Esophagus muscularis mucosa (tissue), 4 donors: ENCODE measurements around the gene TBC1D16. TPM values are rescaled to one million over a fixed set of nuclear protein-coding genes. Genes with fewer than 3 reads are reported as not detected.
A peak's percentile ranks its signal among the peaks of the same experiment; 100 is the strongest.

Experiments
- DNase-seq: peaks from one replicate; pipeline ENCODE4 v3.0.0-alpha.2; 2017; ENCODE audit errors: extremely low spot score
- H3K27ac ChIP-seq, 4 donors: fragments of 200-600 bp; sonication (generic); replicated peaks in 1 of 4; 1 replicate in 3 of 4; 2 replicates in 1 of 4; pipeline ENCODE4 v1.5.1; 2016 to 2019; ENCODE audit warnings: mild to moderate bottlenecking in 1 of 4
- H3K27me3 ChIP-seq, 4 donors: fragments of 200-600 bp; sonication (generic); one replicate each; pipeline versions ENCODE4 v1.5.1 to v1.6.0; 2016 to 2019
- H3K36me3 ChIP-seq, 4 donors: fragments of 200-600 bp; sonication (generic); one replicate each; pipeline ENCODE4 v1.5.1; 2016 to 2019
- H3K4me1 ChIP-seq, 4 donors: fragments of 200-600 bp; sonication (generic); one replicate each; pipeline ENCODE4 v1.5.1; 2016 to 2019
- H3K4me3 ChIP-seq, 4 donors: fragments of 200-600 bp; sonication (generic); 1 replicate in 2 of 4; 2 replicates in 2 of 4; pipeline ENCODE4 v1.5.1; 2016 to 2019; ENCODE audit warnings: mild to moderate bottlenecking in 4 of 4, moderate library complexity in 1 of 4
- H3K9me3 ChIP-seq, 4 donors: fragments of 200-600 bp; sonication (generic); 1 replicate in 3 of 4; 2 replicates in 1 of 4; pipeline ENCODE4 v1.5.1; 2016 to 2019
- CTCF ChIP-seq, 3 experiments: fragments of 200-600 bp in 2 of 3; fragments of 450-650 bp in 1 of 3; sonication (generic) in 2 of 3; IDR thresholded peaks; one replicate each; pipeline ENCODE4 v1.5.1; 2017 to 2019; ENCODE audit warnings: antibody characterized with exemption in 3 of 3, mild to moderate bottlenecking in 2 of 3, moderate library complexity in 1 of 3
- EP300 ChIP-seq: sonication (generic); formaldehyde crosslinking; IDR thresholded peaks from one replicate; pipeline ENCODE4 v1.6.1; 2017; ENCODE audit warnings: antibody characterized with exemption
- POLR2A ChIP-seq: fragments of 450-650 bp; IDR thresholded peaks from one replicate; pipeline ENCODE4 v1.6.1; 2017; ENCODE audit warnings: antibody characterized with exemption, moderate library complexity, mild to moderate bottlenecking, low read depth
- POLR2AphosphoS5 ChIP-seq, 2 donors: sonication (generic); formaldehyde crosslinking; IDR thresholded peaks; one replicate each; pipeline ENCODE4 v1.6.1; 2017; ENCODE audit warnings: antibody characterized with exemption in 2 of 2
- WGBS: methylation state at CpG from one replicate; pipeline ENCODE4 v1.1.5; 2018; 5-methylcytosine and 5-hydroxymethylcytosine counted together
- intact Hi-C: fragments of 100-400 bp; cut with DNase I; formaldehyde crosslinking; loops from one replicate; pipeline ENCODE4 v1.15.1; 2023
- total RNA-seq, 4 donors: library from RNA; depleted of rRNA; stranded (reverse); fragments of >200 nt; gene quantifications; one replicate each; pipeline versions ENCODE4 v1.1.0 to v1.2.1, GENCODE V29; 2016

TBC1D16 gene
- total RNA-seq, 4 donors from 2014 or later = 30.3 to 37.4 (median 33.2) TPM

- peak overlapping the region; percentile 16 to 34 (median 26) for H3K4me3 ChIP-seq
These were observed 105.4 kb downstream of the TBC1D16 start for GRCh38 chr17:79930062-79930876.

GRCh38 chr17:79929257-79930061, 106.2 kb downstream of the TBC1D16 start:
- WGBS = 89% methylated on average over 15 of the region's 25 CpGs
- no peaks in the 10 kb centered on the region for H3K36me3 ChIP-seq
- H3K27ac ChIP-seq = no peak overlapping the region
- no peak for DNase-seq
- peak overlapping the region in 1 of 4 donors; percentile 27 for H3K4me3 ChIP-seq
- peaks cover 11 to 43% (median 36%) of the 10 kb centered on the region in 4 donors for H3K4me1 ChIP-seq
- intact Hi-C loops = no loop called here
- peaks cover 0 to 88% (median 34%) of the 10 kb centered on the region in 4 donors for H3K27me3 ChIP-seq
- no peaks in the 10 kb centered on the region for H3K9me3 ChIP-seq
- no peak for TF ChIP-seq CTCF (IDR thresholded peaks at IDR 0.05)
- no peak for TF ChIP-seq EP300
- TF ChIP-seq POLR2A = no peak
- TF ChIP-seq POLR2AphosphoS5 (IDR thresholded peaks at IDR 0.05) = no peak

More at GRCh38 chr17:79930062-79930876, 105.4 kb downstream of the TBC1D16 start:
- Histone ChIP-seq H3K27ac (no peak overlapping the region), H3K4me1 (peaks cover 8 to 35% (median 30%) of the 10 kb centered on the region in 4 donors), H3K36me3 (no peaks in the 10 kb centered on the region), H3K27me3 (peaks cover 0 to 80% (median 34%) of the 10 kb centered on the region in 4 donors), H3K9me3 (no peaks in the 10 kb centered on the region)
- TF ChIP-seq POLR2AphosphoS5 (IDR thresholded peaks at IDR 0.05) (no peak), EP300 (no peak), POLR2A (no peak), CTCF (IDR thresholded peaks at IDR 0.05) (no peak)
- WGBS = 0% methylated on average over 2 of the region's 59 CpGs
- intact Hi-C loops = no loop called here
- no peak for DNase-seq

- H3K27ac ChIP-seq = no peak overlapping the region
- intact Hi-C loops = no loop called here
- H3K4me3 ChIP-seq = no peak overlapping the region
- no peaks in the 10 kb centered on the region for H3K36me3 ChIP-seq
- TF ChIP-seq POLR2AphosphoS5 (IDR thresholded peaks at IDR 0.05) (no peak), EP300 (no peak), POLR2A (no peak), CTCF (IDR thresholded peaks at IDR 0.05) (no peak)
- H3K4me1 ChIP-seq = peaks cover 11 to 38% (median 33%) of the 10 kb centered on the region in 4 donors
- peaks cover 0 to 93% (median 37%) of the 10 kb centered on the region in 4 donors for H3K27me3 ChIP-seq
- no peak for DNase-seq
- WGBS = 84% methylated on average over 7 of the region's 16 CpGs
- H3K9me3 ChIP-seq = no peaks in the 10 kb centered on the region
These were observed 107.0 kb downstream of the TBC1D16 start for GRCh38 chr17:79928502-79929256.

GRCh38 chr17:79927688-79928501, 107.8 kb downstream of the TBC1D16 start:
- H3K4me3 ChIP-seq = no peak overlapping the region
- DNase-seq = no peak
- H3K27ac ChIP-seq = no peak overlapping the region
- TF ChIP-seq POLR2A (no peak), EP300 (no peak), POLR2AphosphoS5 (IDR thresholded peaks at IDR 0.05) (no peak), CTCF (IDR thresholded peaks at IDR 0.05) (no peak)
- peaks cover 11 to 38% (median 28%) of the 10 kb centered on the region in 4 donors for H3K4me1 ChIP-seq
- intact Hi-C loops = no loop called here
- WGBS = 88% methylated on average over 13 of the region's 13 CpGs
- no peaks in the 10 kb centered on the region for H3K9me3 ChIP-seq
- H3K36me3 ChIP-seq = no peaks in the 10 kb centered on the region
- peaks cover 0 to 91% (median 36%) of the 10 kb centered on the region in 4 donors for H3K27me3 ChIP-seq
